GM19438 (cell line): ENCODE measurements around the gene MEX3D.
"Not testable (repeated sequence)": the region's sequence is repeated elsewhere in the genome, so short reads cannot be mapped to it uniquely, and the experiment has no call there.

Source experiments
- ATAC-seq: cut with Tn5 transposase; IDR thresholded peaks from one replicate; pipeline ENCODE4 v1.9.1; 2021; ENCODE audit warnings: low read depth; ENCODE audit not compliant: unreplicated experiment

MEX3D gene

DNA sequence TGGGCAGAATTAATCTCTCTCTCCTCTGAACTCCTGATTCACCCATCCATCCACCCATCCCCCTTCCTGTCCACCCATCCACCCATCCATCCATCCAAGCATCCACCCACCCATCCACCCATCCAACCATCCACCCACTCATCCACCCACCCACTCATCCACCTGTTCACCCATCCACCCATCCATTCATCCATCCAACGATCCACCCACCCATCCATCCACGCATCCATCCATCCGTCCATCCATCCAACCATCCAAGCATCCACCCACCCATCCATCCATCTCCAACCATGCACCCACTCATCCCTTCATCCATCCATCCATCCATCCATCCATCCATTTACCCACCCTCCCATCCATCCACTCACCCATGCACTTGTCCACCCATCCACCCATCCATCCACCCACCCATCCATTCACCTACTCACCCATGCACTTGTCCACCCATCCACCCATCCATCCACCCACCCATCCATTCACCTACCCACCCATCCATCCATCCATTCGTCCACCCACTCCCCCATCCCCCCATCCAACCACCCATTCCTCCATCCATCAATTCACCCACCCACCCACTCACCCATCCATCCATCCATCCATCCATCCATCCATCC lies 18.7 kb downstream of the MEX3D start:
- ATAC-seq: no peak

GRCh38 chr19:1540365-1540925 lies 27.7 kb downstream of the MEX3D start:
- no peak for ATAC-seq

GRCh38 chr19:1539749-1540148 lies 28.4 kb downstream of the MEX3D start:
- not testable (repeated sequence) for ATAC-seq

DNA sequence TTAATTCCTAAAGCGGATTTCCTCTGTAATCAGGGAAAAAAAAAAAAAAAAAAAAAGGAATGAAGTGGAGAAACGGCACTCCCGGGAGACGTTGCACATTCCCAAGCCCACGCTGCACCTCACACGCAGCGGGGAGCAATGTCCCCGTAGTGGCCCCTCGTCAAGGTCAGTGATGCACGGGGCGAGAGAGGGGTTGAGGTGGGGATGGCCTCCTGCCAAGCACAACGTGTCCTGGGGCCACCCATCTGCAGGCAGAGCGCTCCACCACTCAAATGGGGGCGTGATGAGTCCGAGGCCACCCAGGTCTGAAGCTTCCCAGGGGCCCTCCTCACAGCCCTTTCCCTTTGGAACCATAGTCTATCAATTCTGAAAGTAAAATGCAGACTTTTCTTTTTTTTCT lies 29.1 kb downstream of the MEX3D start:
- no peak for ATAC-seq

GRCh38 chr19:1535699-1536098 lies 32.4 kb downstream of the MEX3D start:
- ATAC-seq: not testable (repeated sequence)

DNA sequence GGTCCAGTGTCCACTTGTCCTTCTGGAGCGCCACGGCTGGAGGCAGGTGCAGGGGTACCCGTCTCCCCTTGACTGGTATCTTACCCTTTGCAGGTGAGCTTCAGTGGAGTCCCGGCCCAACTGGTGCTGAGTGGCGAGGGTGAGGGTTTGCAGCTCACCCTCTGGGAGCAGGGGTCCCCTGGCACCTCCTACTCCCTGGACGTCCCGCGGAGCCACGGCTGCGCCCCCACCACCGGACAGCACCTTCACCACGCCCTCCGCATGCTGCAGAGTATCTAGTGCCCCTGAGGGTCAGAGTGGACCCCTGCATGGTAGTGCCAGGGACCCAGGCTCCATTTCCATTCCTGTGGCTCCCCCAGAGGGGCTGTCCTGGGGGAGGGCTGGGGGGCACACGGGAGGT lies 33.2 kb downstream of the MEX3D start:
- ATAC-seq: no peak

DNA sequence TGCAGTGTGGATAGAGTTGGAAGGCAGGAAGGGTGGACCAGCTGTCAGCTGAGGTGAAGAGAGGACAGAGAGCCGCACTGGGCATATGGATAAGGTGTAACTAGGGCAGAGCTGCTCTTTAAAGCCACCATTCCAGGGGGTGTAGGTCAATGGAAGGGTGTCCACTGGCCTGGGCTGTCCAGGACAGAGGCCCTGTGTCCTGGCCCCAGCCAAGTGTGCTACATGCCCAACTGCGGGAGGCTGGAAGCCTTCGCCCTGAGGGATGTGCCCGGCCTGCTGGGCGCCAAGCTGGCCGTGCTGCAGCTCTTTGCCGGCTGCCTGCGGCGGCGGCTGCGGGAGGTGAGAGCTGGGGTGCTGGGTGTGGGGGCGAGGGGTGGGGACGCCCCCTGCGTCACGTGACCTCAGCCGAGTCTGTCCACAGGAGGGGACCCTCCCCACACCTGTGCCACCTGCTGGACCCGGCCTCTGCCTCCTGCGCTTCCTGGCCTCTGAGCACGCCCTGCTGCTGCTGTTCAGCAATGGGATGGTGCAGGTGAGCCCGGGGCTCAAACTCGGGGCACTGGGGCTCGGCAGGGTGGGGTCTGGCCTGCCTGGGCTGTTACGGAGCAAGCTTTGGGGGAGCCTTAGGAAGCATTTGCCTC lies 34.5 kb downstream of the MEX3D start:
- ATAC-seq: no peak

DNA sequence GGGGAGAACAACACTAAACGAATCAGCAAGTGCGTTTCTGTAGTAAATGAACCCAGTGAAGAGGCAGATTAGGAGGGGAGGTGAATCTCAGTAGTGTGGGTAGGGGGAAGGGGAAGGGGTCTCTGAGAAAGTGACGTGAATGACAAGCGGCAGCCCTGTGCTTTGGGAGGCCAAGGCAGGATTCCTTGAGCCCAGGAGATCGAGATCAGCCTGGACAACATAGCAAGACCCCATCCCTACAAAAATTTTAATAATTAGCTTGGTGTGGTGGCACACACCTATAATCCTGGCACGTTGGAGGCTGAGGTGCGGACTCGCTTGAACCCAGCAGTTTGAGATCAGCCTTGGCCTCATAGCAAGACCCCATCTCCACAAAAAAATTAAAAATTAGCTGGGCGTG lies 36.1 kb downstream of the MEX3D start:
- ATAC-seq: no peak

- ATAC-seq: no peak
Observed at GRCh38 chr19:1531587-1531986, 36.5 kb downstream of the MEX3D start.

GRCh38 chr19:1530856-1531255 lies 37.3 kb downstream of the MEX3D start:
- ATAC-seq: not testable (repeated sequence)

DNA sequence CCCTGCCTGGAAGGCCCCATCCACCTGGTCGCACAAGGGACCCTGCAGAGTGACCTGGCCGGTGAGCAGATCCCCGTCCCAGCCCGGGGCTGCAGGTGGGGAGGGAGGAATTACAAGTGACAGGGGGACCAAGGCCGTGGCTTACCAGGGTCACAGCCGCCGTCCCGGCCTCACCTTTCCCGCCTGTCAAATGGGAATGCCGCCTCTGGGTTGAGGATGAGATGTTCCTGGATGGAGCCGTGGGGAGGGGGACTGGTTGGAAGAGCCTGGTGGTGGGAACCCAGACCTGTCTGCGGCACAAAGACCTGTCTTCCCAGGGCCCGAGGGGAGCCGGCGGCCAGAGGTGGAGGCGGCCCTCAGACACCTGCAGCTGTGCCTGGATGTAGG lies 38.7 kb downstream of the MEX3D start:
- ATAC-seq: no peak

DNA sequence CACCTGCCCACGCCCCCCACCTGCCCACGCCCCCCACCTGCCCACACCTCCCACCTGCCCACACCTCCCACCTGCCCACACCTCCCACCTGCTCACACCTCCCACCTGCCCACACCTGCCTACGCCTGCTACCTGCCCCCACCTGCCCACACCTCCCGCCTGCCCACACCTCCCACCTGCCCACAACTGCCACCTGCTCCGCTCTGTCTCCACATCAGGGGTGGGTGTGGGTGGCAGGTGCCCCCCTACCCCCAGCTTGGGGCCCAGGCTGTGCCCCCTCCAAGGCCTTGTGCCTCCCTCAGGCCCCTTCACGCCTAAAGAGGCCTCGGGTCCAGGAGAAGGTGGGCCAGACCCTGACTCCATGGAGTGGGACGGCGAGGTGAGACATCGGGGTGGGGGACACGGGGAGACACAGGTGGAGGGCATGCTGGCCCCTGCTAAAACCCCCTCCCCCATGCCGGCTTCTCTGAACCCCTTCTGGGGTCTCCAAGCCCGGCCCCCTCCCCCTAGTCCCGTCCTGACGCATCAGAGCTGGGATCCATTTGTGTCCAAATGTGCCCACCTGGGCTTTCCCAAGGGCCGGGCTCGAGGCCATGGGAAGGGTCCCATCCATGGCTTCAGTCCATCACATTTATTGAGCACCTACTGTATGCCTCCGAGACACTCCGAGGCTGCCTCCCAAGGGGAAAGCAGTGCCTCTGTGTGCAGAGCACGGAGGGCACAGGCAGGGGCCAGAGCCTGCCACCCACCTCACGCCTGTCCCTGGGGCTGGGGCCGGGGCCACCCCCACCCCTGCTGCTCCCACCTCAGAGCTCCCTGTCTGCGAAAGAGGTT lies 39.3 kb downstream of the MEX3D start:
- ATAC-seq: no peak

DNA sequence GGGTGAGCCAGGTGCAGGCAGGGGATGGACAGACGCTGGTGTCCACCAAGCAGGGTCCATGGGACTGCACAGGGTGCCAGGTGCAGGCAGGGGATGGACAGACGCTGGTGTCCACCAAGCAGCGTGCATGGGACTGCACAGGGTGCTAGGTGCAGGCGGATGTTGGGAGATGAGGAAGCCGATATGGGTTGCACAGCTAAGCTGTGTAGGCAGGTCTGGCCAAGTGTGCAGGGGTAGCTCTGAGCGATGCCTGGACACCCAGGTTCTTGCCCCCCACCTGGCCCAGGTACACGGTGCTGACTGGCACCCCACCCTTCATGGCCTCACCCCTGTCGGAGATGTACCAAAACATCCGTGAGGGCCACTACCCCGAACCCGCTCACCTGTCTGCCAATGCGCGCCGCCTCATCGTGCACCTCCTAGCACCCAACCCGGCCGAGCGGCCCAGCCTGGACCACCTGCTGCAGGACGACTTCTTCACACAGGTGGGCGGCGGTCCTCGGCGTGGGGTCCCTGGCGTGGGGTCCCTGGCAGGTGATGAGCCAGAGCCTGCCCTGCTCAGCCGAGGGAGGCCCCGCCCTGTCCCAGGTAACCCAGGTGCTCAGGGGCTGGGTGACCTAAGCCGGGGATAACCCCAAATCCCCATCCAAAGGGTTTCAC lies 40.3 kb downstream of the MEX3D start:
- ATAC-seq: no peak

DNA sequence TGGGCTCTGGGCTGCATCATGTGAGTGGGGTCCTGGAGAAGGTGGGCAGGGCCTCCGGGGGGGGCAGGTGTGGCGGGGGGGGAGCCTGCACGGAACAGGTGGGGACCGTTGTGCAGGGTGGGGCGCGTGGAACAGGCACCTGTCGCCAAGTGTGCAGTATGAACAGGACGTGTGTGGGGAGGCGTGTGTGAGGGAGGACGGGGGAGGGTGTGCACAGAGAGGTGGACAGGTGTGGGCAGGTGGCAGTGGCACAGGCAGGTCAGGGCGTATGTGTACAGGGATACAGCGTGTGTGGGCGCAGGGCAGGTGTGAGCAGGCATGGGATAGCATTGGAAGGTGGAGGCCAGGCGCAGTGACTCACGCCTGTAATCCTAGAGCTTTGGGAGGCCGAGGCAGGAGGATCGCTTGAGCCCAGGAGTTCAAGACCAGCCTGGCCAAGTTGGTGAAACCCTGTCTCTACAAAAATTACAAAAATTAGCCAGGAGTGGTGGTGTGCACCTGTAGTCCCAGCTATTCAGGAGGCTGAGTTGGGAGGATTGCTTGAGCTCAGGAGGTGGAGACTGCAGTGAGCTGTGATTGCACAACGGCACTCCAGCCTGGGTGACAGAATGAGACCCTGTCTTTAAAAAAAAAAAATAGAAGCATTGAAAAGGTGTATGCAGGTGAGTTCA lies 41.0 kb downstream of the MEX3D start:
- no peak for ATAC-seq

- ATAC-seq: no peak
Observed at GRCh38 chr19:1526066-1526778, 41.9 kb downstream of the MEX3D start.

DNA sequence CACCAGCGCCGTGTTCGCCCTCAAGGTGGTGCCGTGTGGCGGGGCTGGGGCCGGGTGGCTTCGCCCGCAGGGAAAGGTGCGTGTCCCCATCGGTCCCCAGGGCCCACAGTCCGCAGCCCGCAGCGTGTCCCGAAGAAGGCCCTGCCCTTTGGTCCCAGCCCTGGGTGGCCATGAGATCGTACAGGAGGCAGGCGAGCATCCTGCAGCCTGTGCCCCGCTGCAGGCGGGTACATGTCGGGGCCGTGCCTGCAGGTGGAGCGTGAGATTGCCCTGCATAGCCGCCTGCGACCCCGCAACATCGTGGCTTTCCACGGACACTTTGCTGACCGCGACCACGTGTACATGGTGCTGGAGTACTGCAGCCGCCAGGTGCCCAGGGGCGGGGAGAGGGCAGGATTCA lies 42.8 kb downstream of the MEX3D start:
- ATAC-seq: no peak

DNA sequence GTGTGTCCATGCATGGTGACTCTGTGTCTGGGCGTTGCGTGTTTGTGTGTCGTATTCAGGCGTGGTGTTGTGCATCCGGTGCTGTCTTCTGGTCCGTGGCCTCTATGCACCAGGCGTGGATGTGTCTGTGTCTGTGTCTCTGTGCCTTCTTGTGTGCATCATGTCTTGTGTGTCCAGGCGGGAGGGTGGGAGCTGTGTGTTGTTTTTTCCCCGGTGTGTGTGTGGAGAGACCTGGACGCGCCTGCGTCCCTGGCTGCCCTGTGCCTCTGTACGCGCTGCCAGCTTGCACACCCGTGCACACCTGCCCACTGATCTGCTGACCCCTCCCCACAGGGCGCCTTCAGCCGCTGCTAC lies 43.2 kb downstream of the MEX3D start:
- no peak for ATAC-seq

GRCh38 chr19:1524287-1524971 lies 43.7 kb downstream of the MEX3D start:
- ATAC-seq: no peak
